Fibroblast of lung (primary cell): ENCODE measurements around the gene DIAPH1.

ENCODE experiments used
- EZH2 ChIP-seq: IDR thresholded peaks from 2 replicates; pipeline ENCODE4 v1.5.1; 2012; ENCODE audit warnings: low read length, control low read depth, mild to moderate bottlenecking; ENCODE audit errors: missing control alignments
- TF ChIP-seq, protein P1 (sequence below), 2 donors: IDR thresholded peaks in 1 of 2; conservative IDR thresholded peaks in 1 of 2; 1 replicate in 1 of 2; 2 replicates in 1 of 2; pipeline ENCODE4 v1.5.1; 2011 to 2012; ENCODE audit warnings: low read length in 2 of 2, control low read depth in 1 of 2, inconsistent platforms in 1 of 2, low read depth in 1 of 2, mild to moderate bottlenecking in 1 of 2

GRCh38 chr5:141608557-141608956 lies 10.2 kb downstream of the DIAPH1 start:
- TF ChIP-seq, protein P1, sequence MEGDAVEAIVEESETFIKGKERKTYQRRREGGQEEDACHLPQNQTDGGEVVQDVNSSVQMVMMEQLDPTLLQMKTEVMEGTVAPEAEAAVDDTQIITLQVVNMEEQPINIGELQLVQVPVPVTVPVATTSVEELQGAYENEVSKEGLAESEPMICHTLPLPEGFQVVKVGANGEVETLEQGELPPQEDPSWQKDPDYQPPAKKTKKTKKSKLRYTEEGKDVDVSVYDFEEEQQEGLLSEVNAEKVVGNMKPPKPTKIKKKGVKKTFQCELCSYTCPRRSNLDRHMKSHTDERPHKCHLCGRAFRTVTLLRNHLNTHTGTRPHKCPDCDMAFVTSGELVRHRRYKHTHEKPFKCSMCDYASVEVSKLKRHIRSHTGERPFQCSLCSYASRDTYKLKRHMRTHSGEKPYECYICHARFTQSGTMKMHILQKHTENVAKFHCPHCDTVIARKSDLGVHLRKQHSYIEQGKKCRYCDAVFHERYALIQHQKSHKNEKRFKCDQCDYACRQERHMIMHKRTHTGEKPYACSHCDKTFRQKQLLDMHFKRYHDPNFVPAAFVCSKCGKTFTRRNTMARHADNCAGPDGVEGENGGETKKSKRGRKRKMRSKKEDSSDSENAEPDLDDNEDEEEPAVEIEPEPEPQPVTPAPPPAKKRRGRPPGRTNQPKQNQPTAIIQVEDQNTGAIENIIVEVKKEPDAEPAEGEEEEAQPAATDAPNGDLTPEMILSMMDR (conservative IDR thresholded peaks at IDR 0.05 in 1 of 2, IDR thresholded peaks at IDR 0.05 in 1 of 2; ENCODE audit: low read depth in 1 of 2, low read length in 2 of 2), result no peak
- no peak for TF ChIP-seq EZH2
